Measurements from ENCODE around the gene FBXW8. TPM values are rescaled to one million over a fixed set of nuclear protein-coding genes. Genes with fewer than 3 reads are reported as not detected.

The FBXW8 gene
- total RNA-seq, 2 experiments from 2014 or later = 7.0 to 8.5 TPM

DNA sequence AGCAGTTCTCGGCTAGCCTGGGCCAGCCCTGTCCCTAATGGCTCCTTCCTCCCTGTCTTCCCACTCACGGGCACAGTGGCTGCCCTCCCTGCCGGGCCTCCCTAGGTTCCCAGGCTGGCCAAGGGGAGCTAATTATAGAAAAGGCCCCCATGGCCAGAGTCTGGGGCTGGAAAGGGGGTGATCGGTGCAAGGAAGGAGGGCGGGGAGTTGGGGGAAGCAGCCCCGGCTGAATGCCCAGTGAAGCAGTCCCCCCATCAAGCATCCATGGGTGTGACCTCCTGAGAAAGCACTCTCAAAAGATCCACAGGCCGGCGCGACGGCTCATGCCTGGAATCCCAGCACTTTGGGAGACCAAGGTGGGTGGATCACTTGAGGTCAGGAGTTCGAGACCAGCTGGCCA lies 133.6 kb downstream of the FBXW8 start:
- ChIA-PET POLR2A (no interaction called here), CTCF (no interaction called here)
- Mint-ChIP-seq H3K27ac (no peak overlapping the region), H3K4me1 (ENCODE audit: low read depth) (no peaks in the 10 kb centered on the region), H3K36me3 (ENCODE audit: low read depth) (no peaks in the 10 kb centered on the region), H3K9me3 (no peaks in the 10 kb centered on the region), H3K27me3 (no peaks in the 10 kb centered on the region), H3K4me3 (no peak overlapping the region)
- DNase-seq (no peak), ATAC-seq (no peak)
- intact Hi-C loops (cut with micrococcal nuclease) = no loop called here
- no peak for TF ChIP-seq CTCF (IDR thresholded peaks at IDR 0.05)

DNA sequence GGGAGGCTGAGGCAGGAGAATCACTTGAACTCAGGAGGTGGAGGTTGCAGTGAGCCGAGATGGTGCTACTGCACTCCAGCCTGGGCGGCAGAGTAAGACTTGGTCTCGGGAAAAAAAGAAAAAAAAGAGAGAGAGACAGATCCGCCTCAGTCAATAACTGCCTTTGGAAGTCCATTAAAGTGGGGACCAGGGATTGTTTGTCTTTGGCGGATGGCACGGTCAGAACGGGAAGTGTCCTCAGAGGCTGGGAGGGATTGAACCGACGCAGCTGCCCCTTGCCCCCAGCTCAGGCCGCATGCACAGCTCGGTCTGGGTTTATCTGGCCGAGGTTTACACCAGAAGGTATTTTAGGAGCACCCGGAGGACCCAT lies 134.0 kb downstream of the FBXW8 start:
- Mint-ChIP-seq H3K9me3 (no peaks in the 10 kb centered on the region), H3K36me3 (ENCODE audit: low read depth) (no peaks in the 10 kb centered on the region), H3K27ac (no peak overlapping the region), H3K27me3 (no peaks in the 10 kb centered on the region), H3K4me3 (no peak overlapping the region), H3K4me1 (ENCODE audit: low read depth) (no peaks in the 10 kb centered on the region)
- intact Hi-C loops (cut with micrococcal nuclease) = no loop called here
- no peak for DNase-seq
- POLR2A ChIA-PET = no interaction called here
- ATAC-seq = no peak
- CTCF ChIA-PET = no interaction called here
- TF ChIP-seq CTCF (IDR thresholded peaks at IDR 0.05) = no peak

GRCh38 chr12:117045160-117046010 lies 134.6 kb downstream of the FBXW8 start:
- no peaks in the 10 kb centered on the region for H3K4me1 Mint-ChIP-seq (ENCODE audit: low read depth)
- ATAC-seq (no peak), DNase-seq (no peak)
- POLR2A ChIA-PET = no interaction called here
- intact Hi-C loops (cut with micrococcal nuclease) = no loop called here
- CTCF ChIA-PET = interaction anchor here (1.5 kb wide), 1 partner anchor 74 kb away, joined by 4 read pairs; no protein-coding TSS in a partner anchor
- H3K9me3 Mint-ChIP-seq = no peaks in the 10 kb centered on the region
- no peak for TF ChIP-seq CTCF (IDR thresholded peaks at IDR 0.05)
- H3K27me3 Mint-ChIP-seq = no peaks in the 10 kb centered on the region
- no peak overlapping the region for H3K4me3 Mint-ChIP-seq
- H3K27ac Mint-ChIP-seq = no peak overlapping the region
- no peaks in the 10 kb centered on the region for H3K36me3 Mint-ChIP-seq (ENCODE audit: low read depth)

DNA sequence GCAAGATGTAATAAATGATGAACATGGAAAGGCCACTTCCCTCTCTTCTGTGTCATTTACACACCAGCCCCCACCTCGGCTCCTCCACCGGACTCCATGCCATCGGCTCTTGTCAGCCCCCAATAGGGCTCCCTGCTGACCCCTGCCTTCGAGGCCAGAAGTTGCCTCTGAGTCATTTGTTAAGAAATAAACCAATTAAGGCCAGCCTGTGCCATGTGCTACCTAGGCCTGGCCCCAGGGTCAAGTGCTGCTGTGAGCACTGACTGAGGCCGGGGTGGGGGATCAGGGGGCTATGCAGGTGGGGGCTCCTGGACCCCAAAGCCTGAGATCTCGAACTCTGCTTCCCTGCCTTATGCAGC lies 135.2 kb downstream of the FBXW8 start:
- no peak for DNase-seq
- no peak for TF ChIP-seq CTCF (IDR thresholded peaks at IDR 0.05)
- Mint-ChIP-seq H3K27me3 (no peaks in the 10 kb centered on the region), H3K4me3 (no peak overlapping the region), H3K36me3 (ENCODE audit: low read depth) (no peaks in the 10 kb centered on the region), H3K9me3 (no peaks in the 10 kb centered on the region), H3K27ac (no peak overlapping the region), H3K4me1 (ENCODE audit: low read depth) (no peaks in the 10 kb centered on the region)
- ATAC-seq = no peak
- ChIA-PET CTCF (interaction anchor here (1.5 kb wide), 1 partner anchor 74 kb away, joined by 4 read pairs; no protein-coding TSS in a partner anchor), POLR2A (no interaction called here)
- intact Hi-C loops (cut with micrococcal nuclease) = no loop called here

- TF ChIP-seq CTCF (IDR thresholded peaks at IDR 0.05) = no peak
- ChIA-PET CTCF (interaction anchor here (1.0 to 1.5 kb wide), 2 partner anchors 20 to 73 kb away, joined by 3 to 4 read pairs; no protein-coding TSS in a partner anchor), POLR2A (no interaction called here)
- no peaks in the 10 kb centered on the region for H3K9me3 Mint-ChIP-seq
- no peaks in the 10 kb centered on the region for H3K36me3 Mint-ChIP-seq (ENCODE audit: low read depth)
- DNase-seq (no peak), ATAC-seq (no peak)
- H3K27ac Mint-ChIP-seq = no peak overlapping the region
- no peaks in the 10 kb centered on the region for H3K27me3 Mint-ChIP-seq
- intact Hi-C loops (cut with micrococcal nuclease) = no loop called here
- peaks cover 3% of the 10 kb centered on the region for H3K4me1 Mint-ChIP-seq (ENCODE audit: low read depth)
- no peak overlapping the region for H3K4me3 Mint-ChIP-seq
Measured at GRCh38 chr12:117046425-117046824, 135.7 kb downstream of the FBXW8 start.
